Stomach (tissue), 4 donors: ENCODE measurements around the gene TSPO2.

Experiments used
- EP300 ChIP-seq: sonication (generic); formaldehyde crosslinking; IDR thresholded peaks from one replicate; pipeline ENCODE4 v1.6.1; 2017; ENCODE audit warnings: antibody characterized with exemption
- TF ChIP-seq, protein P1 (sequence below), 7 experiments: fragments of 450-650 bp in 4 of 7; fragments of 200-600 bp in 3 of 7; sonication (generic) in 3 of 7; IDR thresholded peaks; one replicate each; pipeline ENCODE4 v1.5.1; 2016 to 2019; ENCODE audit warnings: antibody characterized with exemption in 7 of 7, control low read depth in 2 of 7, mild to moderate bottlenecking in 1 of 7

DNA sequence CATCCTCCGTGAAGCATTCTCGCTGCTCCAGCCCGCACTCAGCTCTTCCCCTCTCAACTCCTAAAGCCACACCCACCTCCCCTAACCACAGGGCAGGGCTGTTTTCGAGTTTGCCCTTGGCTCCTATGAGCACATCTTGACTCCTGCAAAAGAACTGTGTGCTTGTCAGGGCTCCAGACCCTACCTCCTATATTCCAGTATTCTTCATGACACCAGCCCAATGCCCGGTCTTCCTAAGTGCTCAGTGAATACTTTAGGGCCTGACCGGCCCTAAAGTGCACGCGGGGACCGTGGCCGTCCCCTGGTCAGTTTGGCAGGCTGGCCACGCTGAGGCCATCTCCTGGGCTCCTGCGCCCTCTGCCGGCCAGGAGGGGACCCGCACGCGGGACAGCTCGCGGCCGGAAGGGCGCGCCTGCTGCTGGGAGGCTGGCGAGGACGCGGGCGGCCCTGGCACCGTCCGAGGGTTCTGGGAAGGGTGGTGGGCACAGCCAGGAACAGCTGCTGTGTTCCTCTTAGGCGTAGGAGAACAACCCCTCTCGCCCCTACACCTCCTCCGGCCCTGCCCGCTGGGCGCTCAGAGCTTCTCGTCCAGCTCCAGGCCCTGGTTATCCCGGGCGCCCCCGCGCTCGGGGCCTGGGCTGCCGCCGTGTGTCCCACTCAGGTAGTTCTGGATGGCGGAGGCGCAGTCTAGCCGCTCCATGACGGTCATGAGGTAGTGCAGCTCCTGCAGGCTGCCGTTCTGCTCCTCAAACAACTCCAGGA lies 14.3 kb upstream of the TSPO2 start:
- TF ChIP-seq, protein P1, sequence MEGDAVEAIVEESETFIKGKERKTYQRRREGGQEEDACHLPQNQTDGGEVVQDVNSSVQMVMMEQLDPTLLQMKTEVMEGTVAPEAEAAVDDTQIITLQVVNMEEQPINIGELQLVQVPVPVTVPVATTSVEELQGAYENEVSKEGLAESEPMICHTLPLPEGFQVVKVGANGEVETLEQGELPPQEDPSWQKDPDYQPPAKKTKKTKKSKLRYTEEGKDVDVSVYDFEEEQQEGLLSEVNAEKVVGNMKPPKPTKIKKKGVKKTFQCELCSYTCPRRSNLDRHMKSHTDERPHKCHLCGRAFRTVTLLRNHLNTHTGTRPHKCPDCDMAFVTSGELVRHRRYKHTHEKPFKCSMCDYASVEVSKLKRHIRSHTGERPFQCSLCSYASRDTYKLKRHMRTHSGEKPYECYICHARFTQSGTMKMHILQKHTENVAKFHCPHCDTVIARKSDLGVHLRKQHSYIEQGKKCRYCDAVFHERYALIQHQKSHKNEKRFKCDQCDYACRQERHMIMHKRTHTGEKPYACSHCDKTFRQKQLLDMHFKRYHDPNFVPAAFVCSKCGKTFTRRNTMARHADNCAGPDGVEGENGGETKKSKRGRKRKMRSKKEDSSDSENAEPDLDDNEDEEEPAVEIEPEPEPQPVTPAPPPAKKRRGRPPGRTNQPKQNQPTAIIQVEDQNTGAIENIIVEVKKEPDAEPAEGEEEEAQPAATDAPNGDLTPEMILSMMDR (IDR thresholded peaks at IDR 0.05): peak in 6 of 7 experiments; percentile 66 to 99 (median 98)
- no peak for TF ChIP-seq EP300
